Measurements from ENCODE around the gene FAM20B.

DNA sequence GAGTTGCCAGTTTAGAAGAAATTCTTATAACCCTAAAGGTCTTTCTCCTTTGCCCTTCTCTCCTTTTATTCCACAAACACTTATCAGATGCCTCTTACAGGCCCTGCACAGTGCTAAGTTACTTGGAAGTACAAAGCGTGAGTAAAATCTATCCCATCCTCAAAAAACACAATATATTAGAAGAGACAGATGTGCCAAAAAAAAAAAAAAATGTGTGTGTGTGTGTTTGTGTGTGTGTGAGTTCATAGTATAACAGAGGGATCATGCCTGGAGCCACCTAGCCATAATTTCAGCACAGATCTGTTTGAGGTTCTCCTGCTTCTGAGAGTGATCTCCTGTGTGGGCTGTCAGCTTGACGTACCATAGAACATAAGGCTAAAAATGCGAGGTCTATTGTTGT is 5.0 kb downstream of the FAM20B start:
- TF ChIP-seq CTCF (IDR thresholded peaks at IDR 0.05 in 8 of 11, conservative IDR thresholded peaks at IDR 0.05 in 3 of 11) (no peak), POLR2AphosphoS5 (IDR thresholded peaks at IDR 0.05) (no peak), POLR2A (IDR thresholded peaks at IDR 0.05) (no peak)

Measured in spleen (tissue), 7 donors.